ENCODE data around the gene KMT5C.

KMT5C gene

DNA sequence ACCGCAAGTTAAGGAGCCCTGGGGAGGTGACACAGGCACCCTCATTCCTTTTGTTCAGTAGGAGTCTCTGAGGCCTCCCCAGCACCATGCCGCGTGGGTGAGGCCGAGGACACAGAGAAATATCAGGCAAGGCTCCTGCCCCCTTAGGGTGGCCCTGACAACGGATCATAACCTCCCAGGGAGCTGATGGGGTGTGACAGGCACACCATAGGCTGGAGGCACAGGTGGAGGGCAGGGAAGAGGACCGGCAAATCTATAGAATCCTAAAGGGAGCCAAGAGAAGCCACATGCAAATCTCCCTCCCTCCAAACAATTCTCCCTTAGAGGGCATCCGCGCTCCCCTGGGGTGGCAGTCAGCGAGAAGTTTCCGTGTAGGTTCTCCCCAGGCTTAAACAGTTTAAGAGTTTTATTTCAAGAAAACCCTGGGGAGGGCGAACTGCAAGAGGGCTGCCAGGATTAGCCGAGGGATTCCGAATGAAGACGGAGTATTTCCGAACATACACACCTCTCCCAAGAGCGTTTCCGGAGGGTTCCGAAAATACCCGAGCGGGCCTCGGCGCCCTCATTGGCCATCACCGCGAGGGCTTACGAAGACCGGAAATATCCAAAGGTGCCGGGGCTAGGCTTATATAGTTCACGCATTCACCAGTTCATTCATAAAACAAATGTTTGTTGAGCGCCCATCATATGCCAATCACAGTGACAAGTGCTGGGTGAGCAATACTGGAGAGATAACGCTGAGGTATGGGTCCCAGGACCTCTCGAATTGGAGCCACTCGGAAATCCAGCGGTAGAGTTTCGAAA, 45.4 kb downstream of the KMT5C start:
- H3K4me3 ChIP-seq (ENCODE audit: low read depth, low read length) = peak overlapping the region; percentile 97
- TF ChIP-seq, protein P1, sequence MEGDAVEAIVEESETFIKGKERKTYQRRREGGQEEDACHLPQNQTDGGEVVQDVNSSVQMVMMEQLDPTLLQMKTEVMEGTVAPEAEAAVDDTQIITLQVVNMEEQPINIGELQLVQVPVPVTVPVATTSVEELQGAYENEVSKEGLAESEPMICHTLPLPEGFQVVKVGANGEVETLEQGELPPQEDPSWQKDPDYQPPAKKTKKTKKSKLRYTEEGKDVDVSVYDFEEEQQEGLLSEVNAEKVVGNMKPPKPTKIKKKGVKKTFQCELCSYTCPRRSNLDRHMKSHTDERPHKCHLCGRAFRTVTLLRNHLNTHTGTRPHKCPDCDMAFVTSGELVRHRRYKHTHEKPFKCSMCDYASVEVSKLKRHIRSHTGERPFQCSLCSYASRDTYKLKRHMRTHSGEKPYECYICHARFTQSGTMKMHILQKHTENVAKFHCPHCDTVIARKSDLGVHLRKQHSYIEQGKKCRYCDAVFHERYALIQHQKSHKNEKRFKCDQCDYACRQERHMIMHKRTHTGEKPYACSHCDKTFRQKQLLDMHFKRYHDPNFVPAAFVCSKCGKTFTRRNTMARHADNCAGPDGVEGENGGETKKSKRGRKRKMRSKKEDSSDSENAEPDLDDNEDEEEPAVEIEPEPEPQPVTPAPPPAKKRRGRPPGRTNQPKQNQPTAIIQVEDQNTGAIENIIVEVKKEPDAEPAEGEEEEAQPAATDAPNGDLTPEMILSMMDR (IDR thresholded peaks at IDR 0.05; ENCODE audit: insufficient read depth, low read length, missing control alignments) = no peak
- POLR2A ChIA-PET = interaction anchor here (0.8 to 10.8 kb wide), 4 partner anchors 16 to 126 kb away, joined by 3 to 86 read pairs (median 15); partner anchors contain the start of genes PPP6R1 and UBE2S
- CTCF ChIA-PET = interaction anchor here (0.7 to 3.4 kb wide), 10 partner anchors 9 to 249 kb away, joined by 3 to 50 read pairs (median 8); partner anchors contain the start of gene IL11
- DNase-seq (ENCODE audit: low read depth, low spot score) = peak; percentile 64

DNA sequence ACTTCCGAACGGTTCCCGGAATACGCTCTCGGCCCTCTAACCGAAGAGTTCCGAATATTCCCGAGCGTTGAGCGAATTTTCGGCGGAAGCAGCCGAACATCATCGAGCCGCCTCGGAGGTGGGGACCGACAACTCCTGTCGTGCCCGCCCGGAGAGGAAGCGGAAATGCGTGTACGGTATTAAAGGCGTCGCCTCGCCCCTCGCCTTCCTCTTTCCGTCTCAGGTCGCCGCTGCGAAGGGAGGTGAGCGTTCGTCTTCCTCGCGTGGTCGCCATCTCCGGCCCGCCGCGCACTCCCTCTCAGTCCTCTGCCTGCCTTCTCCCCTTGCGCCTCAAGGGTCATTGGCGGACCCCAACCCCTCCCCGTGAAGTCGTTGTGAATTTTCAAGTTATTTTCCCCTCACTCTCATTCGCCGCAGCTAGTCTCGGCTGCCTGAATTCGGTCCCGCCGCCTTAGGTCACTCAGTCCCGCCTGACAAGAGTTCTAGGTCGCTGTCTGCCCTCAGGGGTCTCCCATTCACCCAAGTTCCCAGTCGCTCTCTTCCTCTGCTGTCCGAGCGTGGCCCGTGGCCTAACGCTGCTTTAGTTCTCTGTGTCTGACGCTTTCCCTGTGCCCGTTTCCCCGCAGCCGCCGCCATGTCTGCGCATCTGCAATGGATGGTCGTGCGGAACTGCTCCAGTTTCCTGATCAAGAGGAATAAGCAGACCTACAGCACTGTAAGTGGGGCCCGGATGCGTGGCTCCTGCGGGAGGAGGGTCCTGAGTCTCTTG, 46.2 kb downstream of the KMT5C start, which contains the start of gene RPL28:
Gene RPL28 (plus strand): TSS at position 209 of the 769 bp plus-strand sequence. CDS start 426 bp downstream, at position 635.
- DNase-seq (ENCODE audit: low read depth, low spot score) = peak; percentile 74
- TF ChIP-seq, protein P1 (IDR thresholded peaks at IDR 0.05; ENCODE audit: insufficient read depth, low read length, missing control alignments) = no peak
- ChIA-PET CTCF (interaction anchor here (1.7 to 5.3 kb wide), 2 partner anchors 32 to 84 kb away, joined by 7 to 33 read pairs; no protein-coding TSS in a partner anchor), POLR2A (interaction anchor here (0.9 to 10.8 kb wide), 4 partner anchors 21 to 220 kb away, joined by 3 to 86 read pairs (median 4); partner anchors contain the start of genes DNAAF3, HSPBP1, KMT5C and UBE2S)
- H3K4me3 ChIP-seq (ENCODE audit: low read depth, low read length) = peak within 1 kb of the TSS; percentile 97

DNA sequence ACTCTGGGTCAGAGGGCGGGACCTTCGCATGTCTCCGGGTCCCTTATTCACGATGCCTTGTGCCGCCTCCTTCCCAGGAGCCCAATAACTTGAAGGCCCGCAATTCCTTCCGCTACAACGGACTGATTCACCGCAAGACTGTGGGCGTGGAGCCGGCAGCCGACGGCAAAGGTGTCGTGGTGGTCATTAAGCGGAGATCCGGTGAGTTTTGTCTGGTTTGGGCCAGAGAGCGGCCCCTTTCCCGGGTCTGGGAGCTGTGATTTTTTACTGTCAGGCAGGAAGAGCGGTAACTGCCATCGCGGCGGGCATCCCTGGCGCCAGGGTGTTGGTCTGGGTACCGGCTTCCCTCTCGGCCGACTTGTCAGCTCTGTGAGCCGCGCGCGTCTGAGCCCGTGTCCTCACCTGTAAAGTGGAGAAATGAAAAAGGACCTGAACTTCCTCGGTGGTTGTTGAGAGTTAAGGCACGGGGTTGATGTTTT, 46.9 kb downstream of the KMT5C start:
- ChIA-PET POLR2A (interaction anchor here (0.9 to 10.8 kb wide), 6 partner anchors 17 to 220 kb away, joined by 3 to 86 read pairs (median 4); partner anchors contain the start of genes DNAAF3, HSPBP1, KMT5C and UBE2S), CTCF (interaction anchor here (1.0 to 5.3 kb wide), 4 partner anchors 32 to 226 kb away, joined by 5 to 33 read pairs (median 6); no protein-coding TSS in a partner anchor)
- peak overlapping the region; percentile 97 for H3K4me3 ChIP-seq (ENCODE audit: low read depth, low read length)
- TF ChIP-seq, protein P1 (IDR thresholded peaks at IDR 0.05; ENCODE audit: insufficient read depth, low read length, missing control alignments) = no peak
- DNase-seq (ENCODE audit: low read depth, low spot score) = no peak

DNA sequence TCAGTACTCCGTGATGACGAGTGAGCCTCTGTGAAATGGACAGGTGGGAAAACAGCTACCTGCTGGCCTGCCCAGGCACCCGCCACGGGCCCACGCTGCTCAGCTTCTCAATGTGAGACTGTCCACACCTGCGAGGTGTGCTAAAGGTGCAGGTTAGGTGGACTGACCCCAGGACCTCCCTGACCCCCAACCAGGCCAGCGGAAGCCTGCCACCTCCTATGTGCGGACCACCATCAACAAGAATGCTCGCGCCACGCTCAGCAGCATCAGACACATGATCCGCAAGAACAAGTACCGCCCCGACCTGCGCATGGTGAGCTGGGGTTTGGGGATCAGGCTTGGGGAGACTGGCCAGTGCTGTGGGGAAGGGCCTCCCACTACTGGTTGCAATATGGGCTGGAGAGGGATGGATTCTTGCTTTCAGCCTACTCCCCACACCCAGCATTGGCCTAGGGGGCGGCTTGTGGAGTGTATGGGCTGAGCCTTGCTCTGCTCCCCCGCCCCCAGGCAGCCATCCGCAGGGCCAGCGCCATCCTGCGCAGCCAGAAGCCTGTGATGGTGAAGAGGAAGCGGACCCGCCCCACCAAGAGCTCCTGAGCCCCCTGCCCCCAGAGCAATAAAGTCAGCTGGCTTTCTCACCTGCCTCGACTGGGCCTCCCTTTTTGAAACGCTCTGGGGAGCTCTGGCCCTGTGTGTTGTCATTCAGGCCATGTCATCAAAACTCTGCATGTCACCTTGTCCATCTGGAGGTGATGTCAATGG, 48.2 kb downstream of the KMT5C start:
- TF ChIP-seq, protein P1 (IDR thresholded peaks at IDR 0.05; ENCODE audit: insufficient read depth, low read length, missing control alignments) = no peak
- ChIA-PET POLR2A (interaction anchor here (1.0 to 10.8 kb wide), 4 partner anchors 14 to 49 kb away, joined by 3 to 86 read pairs (median 4); partner anchors contain the start of genes KMT5C and UBE2S), CTCF (interaction anchor here (1.0 to 5.3 kb wide), 7 partner anchors 9 to 227 kb away, joined by 3 to 33 read pairs (median 5); no protein-coding TSS in a partner anchor)
- peak overlapping the region; percentile 97 for H3K4me3 ChIP-seq (ENCODE audit: low read depth, low read length)
- DNase-seq (ENCODE audit: low read depth, low spot score) = no peak
